Suppressor macrophage treated with lipopolysaccharide for 1 hour (primary cell): ENCODE results near the gene DPP10.
"Not testable (repeated sequence)": the region's sequence is repeated elsewhere in the genome, so short reads cannot be mapped to it uniquely, and the experiment has no call there.

Experiments
- DNase-seq, 3 donors: peaks; one replicate each; pipeline ENCODE4 v3.0.0-alpha.2; 2020 to 2022

DPP10 gene

GRCh38 chr2:114517580-114517979 is 75.1 kb downstream of the DPP10 start:
- no peak for DNase-seq

GRCh38 chr2:114518738-114519137 is 76.3 kb downstream of the DPP10 start:
- DNase-seq, result no peak

GRCh38 chr2:114522612-114523011 is 80.2 kb downstream of the DPP10 start:
- DNase-seq, result not testable (repeated sequence)

GRCh38 chr2:114525955-114526354 is 83.5 kb downstream of the DPP10 start:
- DNase-seq, result no peak

GRCh38 chr2:114526841-114527240 is 84.4 kb downstream of the DPP10 start:
- DNase-seq, result no peak

GRCh38 chr2:114527330-114527983 is 85.0 kb downstream of the DPP10 start:
- DNase-seq, result no peak

GRCh38 chr2:114534116-114535084 is 92.0 kb downstream of the DPP10 start:
- DNase-seq, result peak; percentile 13 to 59 (median 48)

GRCh38 chr2:114537777-114538176 is 95.3 kb downstream of the DPP10 start:
- DNase-seq, result no peak

GRCh38 chr2:114542695-114543094 is 100.3 kb downstream of the DPP10 start:
- no peak for DNase-seq

GRCh38 chr2:114543236-114543766 is 100.9 kb downstream of the DPP10 start:
- DNase-seq, result peak in 2 of 3 donors; percentile 7 to 24

GRCh38 chr2:114545052-114545451 is 102.6 kb downstream of the DPP10 start:
- no peak for DNase-seq

- DNase-seq, result no peak
Observed at GRCh38 chr2:114546531-114546930, 104.1 kb downstream of the DPP10 start.

- peak in 1 of 3 donors; percentile 6 for DNase-seq
Observed at GRCh38 chr2:114548151-114548550, 105.7 kb downstream of the DPP10 start.

- no peak for DNase-seq
Observed at GRCh38 chr2:114550364-114550763, 107.9 kb downstream of the DPP10 start.

- peak; percentile 52 to 59 (median 58) for DNase-seq
Observed at GRCh38 chr2:114550895-114551793, 108.7 kb downstream of the DPP10 start.

GRCh38 chr2:114553027-114553426 is 110.6 kb downstream of the DPP10 start:
- DNase-seq, result no peak

- no peak for DNase-seq
Observed at GRCh38 chr2:114569166-114569565, 126.7 kb downstream of the DPP10 start.

- DNase-seq, result no peak
Observed at GRCh38 chr2:114577657-114578056, 135.2 kb downstream of the DPP10 start.

GRCh38 chr2:114579542-114579941 is 137.1 kb downstream of the DPP10 start:
- no peak for DNase-seq

- no peak for DNase-seq
Observed at GRCh38 chr2:114580691-114581090, 138.2 kb downstream of the DPP10 start.

GRCh38 chr2:114598329-114598728 is 155.9 kb downstream of the DPP10 start:
- no peak for DNase-seq

- DNase-seq, result no peak
Observed at GRCh38 chr2:114609203-114609602, 166.8 kb downstream of the DPP10 start.

GRCh38 chr2:114609801-114610200 is 167.4 kb downstream of the DPP10 start:
- no peak for DNase-seq
